ENCODE measurements around the gene TRDN.

The TRDN gene

GRCh38 chr6:123632641-123633040, 4.1 kb downstream of the TRDN start:
- no peak for DNase-seq (ENCODE audit: low read depth)
- TF ChIP-seq CTCF (IDR thresholded peaks at IDR 0.05; ENCODE audit: low read depth, low read length, missing control alignments), result no peak
- H3K4me3 ChIP-seq (ENCODE audit: low read depth, low read length), result no peak overlapping the region

GRCh38 chr6:123629258-123629941, 7.3 kb downstream of the TRDN start:
- no peak overlapping the region for H3K4me3 ChIP-seq (ENCODE audit: low read depth, low read length)

GRCh38 chr6:123625696-123626095, 11.1 kb downstream of the TRDN start:
- no peak for DNase-seq (ENCODE audit: low read depth)
- no peak for TF ChIP-seq CTCF (IDR thresholded peaks at IDR 0.05; ENCODE audit: low read depth, low read length, missing control alignments)

More at GRCh38 chr6:123629258-123629941, 7.3 kb downstream of the TRDN start:
- TF ChIP-seq CTCF (IDR thresholded peaks at IDR 0.05; ENCODE audit: low read depth, low read length, missing control alignments), result no peak
- DNase-seq (ENCODE audit: low read depth), result no peak

GRCh38 chr6:123622780-123623179, 14.0 kb downstream of the TRDN start:
- no peak for TF ChIP-seq CTCF (IDR thresholded peaks at IDR 0.05; ENCODE audit: low read depth, low read length, missing control alignments)
- H3K4me3 ChIP-seq (ENCODE audit: low read depth, low read length), result no peak overlapping the region
- DNase-seq (ENCODE audit: low read depth), result no peak

More at GRCh38 chr6:123625696-123626095, 11.1 kb downstream of the TRDN start:
- H3K4me3 ChIP-seq (ENCODE audit: low read depth, low read length), result no peak overlapping the region

GRCh38 chr6:123619156-123619555, 17.6 kb downstream of the TRDN start:
- DNase-seq (ENCODE audit: low read depth), result no peak
- no peak overlapping the region for H3K4me3 ChIP-seq (ENCODE audit: low read depth, low read length)
- no peak for TF ChIP-seq CTCF (IDR thresholded peaks at IDR 0.05; ENCODE audit: low read depth, low read length, missing control alignments)

- no peak overlapping the region for H3K4me3 ChIP-seq (ENCODE audit: low read depth, low read length)
- no peak for DNase-seq (ENCODE audit: low read depth)
- no peak for TF ChIP-seq CTCF (IDR thresholded peaks at IDR 0.05; ENCODE audit: low read depth, low read length, missing control alignments)
Measured at GRCh38 chr6:123616942-123617341, 19.8 kb downstream of the TRDN start.

GRCh38 chr6:123616016-123616415, 20.7 kb downstream of the TRDN start:
- no peak for TF ChIP-seq CTCF (IDR thresholded peaks at IDR 0.05; ENCODE audit: low read depth, low read length, missing control alignments)
- no peak for DNase-seq (ENCODE audit: low read depth)
- no peak overlapping the region for H3K4me3 ChIP-seq (ENCODE audit: low read depth, low read length)

Measured in GM12864 (cell line).